OCI-LY7 (cell line): ENCODE data around the gene NNAT. TPM values are rescaled to one million over a fixed set of nuclear protein-coding genes. Genes with fewer than 3 reads are reported as not detected.
A peak's percentile ranks its signal among the peaks of the same experiment; 100 is the strongest.

Experiments
- BruUV-seq: library from RNA; stranded (reverse); fragments of 400-500 nt; replicated peaks from 2 replicates; lab custom pipeline; 2021; lab: Mats Ljungman, UMichigan
- CTCF ChIA-PET: fragments of 300-600 bp; sonication (Branson Sonifier 250); formaldehyde crosslinking; loops from one replicate; lab custom pipeline; 2022; ENCODE audit warnings: antibody characterized with exemption; ENCODE audit not compliant: unreplicated experiment; lab: Charles Lee
- POLR2A ChIA-PET: fragments of 300-600 bp; sonication (Branson Sonifier 250); formaldehyde crosslinking; loops from one replicate; lab custom pipeline; 2022; ENCODE audit warnings: antibody characterized with exemption; lab: Charles Lee
- DNase-seq: peaks from one replicate; pipeline ENCODE4 v3.0.0-alpha.2; 2015; ENCODE audit warnings: low spot score
- H2AFZ ChIP-seq: fragments of 200-600 bp; sonication (generic), shearing (Covaris generic); 2 replicates; pipeline ENCODE4 v1.6.1; 2014; ENCODE audit warnings: mild to moderate bottlenecking, antibody characterized with exemption, low read length, moderate library complexity
- H3K27ac ChIP-seq: fragments of 200-600 bp; sonication (generic); 2 replicates; pipeline ENCODE4 v1.5.1; 2014; ENCODE audit warnings: mixed run types, low read depth, mild to moderate bottlenecking, moderate library complexity, low read length, inconsistent platforms; ENCODE audit not compliant: poor library complexity, severe bottlenecking
- H3K36me3 ChIP-seq: fragments of 200-600 bp; sonication (generic); 2 replicates; pipeline ENCODE4 v1.6.1; 2014; ENCODE audit warnings: mild to moderate bottlenecking, antibody characterized with exemption, low read length, moderate library complexity, mixed read lengths; ENCODE audit not compliant: insufficient read depth
- H3K4me1 ChIP-seq: fragments of 200-600 bp; sonication (generic); 2 replicates; pipeline ENCODE4 v1.5.1; 2014; ENCODE audit warnings: mild to moderate bottlenecking, low read length; ENCODE audit not compliant: insufficient read depth, poor library complexity, severe bottlenecking
- H3K4me2 ChIP-seq: fragments of 200-600 bp; sonication (generic); 2 replicates; pipeline ENCODE4 v1.6.1; 2014; ENCODE audit warnings: mild to moderate bottlenecking, low read length
- H3K4me3 ChIP-seq: fragments of 200-600 bp; sonication (generic); 2 replicates; pipeline ENCODE4 v1.5.1; 2014; ENCODE audit warnings: mild to moderate bottlenecking, low read depth, low read length; ENCODE audit not compliant: poor library complexity, severe bottlenecking
- H3K79me2 ChIP-seq: fragments of 200-600 bp; sonication (generic); 2 replicates; pipeline ENCODE4 v1.6.1; 2016; ENCODE audit warnings: low read depth, mild to moderate bottlenecking, low read length, moderate library complexity, mixed read lengths; ENCODE audit not compliant: insufficient read depth
- H3K9me2 ChIP-seq: fragments of 200-600 bp; sonication (generic); 2 replicates; pipeline ENCODE4 v1.6.1; 2016; ENCODE audit warnings: mild to moderate bottlenecking, low read length, mixed read lengths; ENCODE audit not compliant: insufficient read depth
- H3K9me3 ChIP-seq: fragments of 200-600 bp; sonication (generic); 2 replicates; pipeline ENCODE4 v1.6.1; 2014; ENCODE audit warnings: mild to moderate bottlenecking, mixed run types, low read length, mixed read lengths
- H4K20me1 ChIP-seq: fragments of 200-600 bp; sonication (generic); 2 replicates; pipeline ENCODE4 v1.6.1; 2014; ENCODE audit warnings: mild to moderate bottlenecking, antibody characterized with exemption, low read length, moderate library complexity, mixed read lengths; ENCODE audit not compliant: insufficient read depth
- EZH2phosphoT487 ChIP-seq: fragments of 200-600 bp; sonication (generic); IDR thresholded peaks from 2 replicates; pipeline ENCODE4 v1.6.1; 2018; ENCODE audit warnings: low read depth, borderline replicate concordance, mild to moderate bottlenecking, mixed run types, antibody characterized with exemption, low read length, moderate library complexity, mixed read lengths
- intact Hi-C: fragments of 100-400 bp; cut with micrococcal nuclease; formaldehyde crosslinking; loops from one replicate; pipeline ENCODE4 v1.10.0; 2022; ENCODE audit not compliant: unreplicated experiment
- total RNA-seq, 2 experiments: library from RNA; depleted of rRNA in 1 of 2; stranded (reverse); fragments of >200 nt in 1 of 2; shearing (Covaris generic) in 1 of 2; gene quantifications; 2 replicates each; pipeline ENCODE4 v1.2.3, GENCODE V29; 2014 to 2022
- TF ChIP-seq, protein P1 (sequence below): fragments of 200-600 bp; sonication (generic); conservative IDR thresholded peaks from 2 replicates; pipeline ENCODE4 v1.5.1; 2014; ENCODE audit warnings: mild to moderate bottlenecking, antibody characterized with exemption, low read length, moderate library complexity, mixed read lengths

Gene NNAT
- total RNA-seq, 2 experiments from 2014 or later, result not detected

DNA sequence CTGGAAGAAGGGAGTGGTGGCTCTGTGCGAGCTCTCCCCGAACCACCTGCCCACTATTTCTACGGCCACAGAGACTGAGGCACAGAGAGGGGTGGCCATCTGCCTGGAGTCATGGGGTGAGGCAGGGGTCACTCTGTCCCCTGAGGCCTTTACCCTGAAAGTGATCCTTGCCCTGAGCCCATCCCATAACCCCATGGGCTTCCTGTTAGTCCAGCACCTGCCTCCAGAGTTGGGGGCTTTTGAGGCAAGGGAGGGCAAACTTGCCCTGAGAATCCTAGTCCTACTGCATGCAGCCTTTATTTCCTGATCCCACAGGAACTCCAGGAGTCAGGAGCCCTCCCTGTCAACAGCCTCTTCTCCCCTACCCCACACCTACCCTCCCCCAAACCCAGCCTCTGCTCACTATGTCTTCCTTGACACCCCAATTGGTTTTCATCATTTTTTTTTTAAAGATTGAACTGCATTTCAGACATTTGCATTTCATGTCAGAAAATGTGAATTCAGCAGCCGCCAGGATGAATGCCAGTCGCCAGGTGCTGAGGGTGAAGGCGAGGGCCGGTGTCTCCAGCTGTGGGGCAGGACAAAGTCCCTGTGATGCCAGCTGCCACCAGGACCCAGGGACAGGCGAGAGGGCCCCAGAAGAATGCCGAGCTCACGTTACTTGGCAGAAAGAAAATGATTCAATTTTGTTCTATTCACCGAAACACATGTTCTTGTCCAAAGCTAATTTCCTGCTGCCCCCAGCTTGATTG lies 47.6 kb upstream of the NNAT start:
- ChIA-PET CTCF (no interaction called here), POLR2A (no interaction called here)
- H3K36me3 ChIP-seq, result no peaks in the 10 kb centered on the region
- no peak overlapping the region for H3K4me2 ChIP-seq
- H3K9me3 ChIP-seq, result no peaks in the 10 kb centered on the region
- no peak for DNase-seq
- intact Hi-C loops, result no loop called here
- no peak overlapping the region for H3K27ac ChIP-seq
- H3K4me3 ChIP-seq, result no peak overlapping the region
- no peak overlapping the region for H2AFZ ChIP-seq
- no peaks in the 10 kb centered on the region for H4K20me1 ChIP-seq
- H3K9me2 ChIP-seq, result no peaks in the 10 kb centered on the region
- no peaks in the 10 kb centered on the region for H3K79me2 ChIP-seq
- no TSS peak for BruUV-seq
- TF ChIP-seq EZH2phosphoT487, result no peak
- TF ChIP-seq, protein P1, sequence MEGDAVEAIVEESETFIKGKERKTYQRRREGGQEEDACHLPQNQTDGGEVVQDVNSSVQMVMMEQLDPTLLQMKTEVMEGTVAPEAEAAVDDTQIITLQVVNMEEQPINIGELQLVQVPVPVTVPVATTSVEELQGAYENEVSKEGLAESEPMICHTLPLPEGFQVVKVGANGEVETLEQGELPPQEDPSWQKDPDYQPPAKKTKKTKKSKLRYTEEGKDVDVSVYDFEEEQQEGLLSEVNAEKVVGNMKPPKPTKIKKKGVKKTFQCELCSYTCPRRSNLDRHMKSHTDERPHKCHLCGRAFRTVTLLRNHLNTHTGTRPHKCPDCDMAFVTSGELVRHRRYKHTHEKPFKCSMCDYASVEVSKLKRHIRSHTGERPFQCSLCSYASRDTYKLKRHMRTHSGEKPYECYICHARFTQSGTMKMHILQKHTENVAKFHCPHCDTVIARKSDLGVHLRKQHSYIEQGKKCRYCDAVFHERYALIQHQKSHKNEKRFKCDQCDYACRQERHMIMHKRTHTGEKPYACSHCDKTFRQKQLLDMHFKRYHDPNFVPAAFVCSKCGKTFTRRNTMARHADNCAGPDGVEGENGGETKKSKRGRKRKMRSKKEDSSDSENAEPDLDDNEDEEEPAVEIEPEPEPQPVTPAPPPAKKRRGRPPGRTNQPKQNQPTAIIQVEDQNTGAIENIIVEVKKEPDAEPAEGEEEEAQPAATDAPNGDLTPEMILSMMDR, result no peak
- H3K4me1 ChIP-seq, result no peaks in the 10 kb centered on the region

DNA sequence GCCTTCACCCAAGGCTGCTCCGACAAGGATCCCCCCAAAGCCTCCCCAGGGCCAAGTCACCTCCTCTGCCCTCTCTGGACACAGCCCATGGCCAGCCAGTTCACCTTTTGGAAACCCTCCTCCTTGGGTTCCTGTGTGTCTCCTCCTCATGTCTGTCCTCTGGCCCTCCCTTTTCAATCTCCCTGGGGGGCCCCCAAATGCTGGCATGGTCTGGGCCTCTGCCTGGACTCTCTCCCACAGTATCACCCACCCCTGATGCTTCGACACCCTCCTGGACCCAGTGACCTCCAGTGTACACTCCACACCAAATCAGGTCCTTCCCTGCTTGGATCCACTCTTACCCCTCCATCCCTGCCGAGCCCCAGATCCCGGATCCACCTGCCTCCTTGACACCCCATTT lies 46.7 kb upstream of the NNAT start:
- no peaks in the 10 kb centered on the region for H3K79me2 ChIP-seq
- TF ChIP-seq, protein P1, result no peak
- TF ChIP-seq EZH2phosphoT487, result no peak
- intact Hi-C loops, result no loop called here
- BruUV-seq, result no TSS peak
- no peak overlapping the region for H3K4me3 ChIP-seq
- no peaks in the 10 kb centered on the region for H4K20me1 ChIP-seq
- H3K9me2 ChIP-seq, result no peaks in the 10 kb centered on the region
- CTCF ChIA-PET, result no interaction called here
- no peaks in the 10 kb centered on the region for H3K9me3 ChIP-seq
- POLR2A ChIA-PET, result no interaction called here
- no peaks in the 10 kb centered on the region for H3K36me3 ChIP-seq
- DNase-seq, result no peak
- no peak overlapping the region for H2AFZ ChIP-seq
- H3K4me1 ChIP-seq, result no peaks in the 10 kb centered on the region
- H3K27ac ChIP-seq, result no peak overlapping the region
- no peak overlapping the region for H3K4me2 ChIP-seq

DNA sequence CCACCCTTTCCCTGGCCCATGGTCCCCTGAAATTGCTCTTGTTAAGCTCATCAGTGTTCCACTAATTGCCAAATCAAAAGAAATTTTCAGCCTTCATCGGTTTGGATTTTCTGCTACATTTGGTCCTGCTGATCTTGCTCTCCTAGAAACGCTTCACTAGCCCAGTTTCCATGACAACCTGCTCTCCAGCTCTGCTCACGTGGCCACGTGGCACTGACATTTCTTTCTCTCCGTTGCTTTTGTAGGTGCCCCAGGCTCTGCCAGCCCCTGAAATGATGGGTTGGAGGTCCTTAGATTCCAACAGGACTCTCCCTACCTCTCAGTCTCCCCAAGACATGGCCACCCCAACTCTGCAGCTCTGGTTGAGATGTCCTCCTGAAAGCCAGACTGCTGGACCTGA lies 45.8 kb upstream of the NNAT start:
- no peaks in the 10 kb centered on the region for H3K4me1 ChIP-seq
- ChIA-PET POLR2A (no interaction called here), CTCF (no interaction called here)
- DNase-seq, result peak; percentile 4
- no peak overlapping the region for H3K4me3 ChIP-seq
- no peaks in the 10 kb centered on the region for H3K36me3 ChIP-seq
- TF ChIP-seq EZH2phosphoT487, result no peak
- TF ChIP-seq, protein P1, result no peak
- H3K9me2 ChIP-seq, result no peaks in the 10 kb centered on the region
- H3K27ac ChIP-seq, result no peak overlapping the region
- no peaks in the 10 kb centered on the region for H3K9me3 ChIP-seq
- no peak overlapping the region for H2AFZ ChIP-seq
- no peaks in the 10 kb centered on the region for H3K79me2 ChIP-seq
- H3K4me2 ChIP-seq, result no peak overlapping the region
- no peaks in the 10 kb centered on the region for H4K20me1 ChIP-seq
- no TSS peak for BruUV-seq
- intact Hi-C loops, result no loop called here
